Measurements from ENCODE around the gene FMNL2.

- TF ChIP-seq CTCF (IDR thresholded peaks at IDR 0.05; ENCODE audit: insufficient read depth, low read length, poor library complexity, severe bottlenecking) (no peak), EZH2phosphoT487 (conservative IDR thresholded peaks at IDR 0.05; ENCODE audit: low read length) (no peak)
Observed at GRCh38 chr2:152475982-152476381, 141.0 kb downstream of the FMNL2 start.

Measured in SU-DHL-6 (cell line).